ENCODE measurements around the gene MMP17.

- TF ChIP-seq, protein P1, sequence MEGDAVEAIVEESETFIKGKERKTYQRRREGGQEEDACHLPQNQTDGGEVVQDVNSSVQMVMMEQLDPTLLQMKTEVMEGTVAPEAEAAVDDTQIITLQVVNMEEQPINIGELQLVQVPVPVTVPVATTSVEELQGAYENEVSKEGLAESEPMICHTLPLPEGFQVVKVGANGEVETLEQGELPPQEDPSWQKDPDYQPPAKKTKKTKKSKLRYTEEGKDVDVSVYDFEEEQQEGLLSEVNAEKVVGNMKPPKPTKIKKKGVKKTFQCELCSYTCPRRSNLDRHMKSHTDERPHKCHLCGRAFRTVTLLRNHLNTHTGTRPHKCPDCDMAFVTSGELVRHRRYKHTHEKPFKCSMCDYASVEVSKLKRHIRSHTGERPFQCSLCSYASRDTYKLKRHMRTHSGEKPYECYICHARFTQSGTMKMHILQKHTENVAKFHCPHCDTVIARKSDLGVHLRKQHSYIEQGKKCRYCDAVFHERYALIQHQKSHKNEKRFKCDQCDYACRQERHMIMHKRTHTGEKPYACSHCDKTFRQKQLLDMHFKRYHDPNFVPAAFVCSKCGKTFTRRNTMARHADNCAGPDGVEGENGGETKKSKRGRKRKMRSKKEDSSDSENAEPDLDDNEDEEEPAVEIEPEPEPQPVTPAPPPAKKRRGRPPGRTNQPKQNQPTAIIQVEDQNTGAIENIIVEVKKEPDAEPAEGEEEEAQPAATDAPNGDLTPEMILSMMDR (IDR thresholded peaks at IDR 0.05) = no peak
- TF ChIP-seq POLR2A (IDR thresholded peaks at IDR 0.05) = no peak
Measured at GRCh38 chr12:131833288-131833895, 5.2 kb downstream of the MMP17 start.
